ENCODE measurements around the gene TRPM3. TPM values are rescaled to one million over a fixed set of nuclear protein-coding genes. Genes with fewer than 3 reads are reported as not detected.

Gene TRPM3
- total and polyA plus RNA-seq, 9 of the 15 experiments (the other 6 are each of a cell fraction or from before 2014, with no cell fraction given) = 0.04 TPM; not detected in 8

- no peak overlapping the region for H2AFZ ChIP-seq (ENCODE audit: low read depth, low read length)
- H3K4me1 ChIP-seq (replicated peaks in 1 of 2; ENCODE audit: control insufficient read depth in 2 of 2, insufficient read depth in 2 of 2, low read length in 2 of 2) = peaks cover 0 to 4% of the 10 kb centered on the region in 2 experiments; a peak in 2 of 5 replicates
- H4K20me1 ChIP-seq (replicated peaks; ENCODE audit: control insufficient read depth, insufficient read depth, low read length) = no peaks in the 10 kb centered on the region
- H3K27ac ChIP-seq (ENCODE audit: extremely low read depth, low read depth, low read length) = no peak overlapping the region
- intact Hi-C loops (cut with micrococcal nuclease) = no loop called here
- H3K9me1 ChIP-seq (ENCODE audit: control insufficient read depth, insufficient read depth, low read length) = no peaks in the 10 kb centered on the region
- H3K27me3 ChIP-seq (ENCODE audit: control insufficient read depth in 2 of 2, insufficient read depth in 2 of 2, low read length in 2 of 2) = peaks cover 0 to 18% of the 10 kb centered on the region in 2 experiments; a peak in 3 of 5 replicates
- no TSS peak for BruUV-seq (replicated peaks)
- FAIRE-seq = no peak
- no peak for DNase-seq (ENCODE audit: extremely low read depth in 1 of 4, low spot score in 3 of 4)
- H3K79me2 ChIP-seq (ENCODE audit: control insufficient read depth, insufficient read depth, low read length) = no peaks in the 10 kb centered on the region
- ChIA-PET POLR2A (no interaction called here), CTCF (ENCODE audit: low intra/inter-chr PET ratio) (no interaction called here)
- no peaks in the 10 kb centered on the region for H3K9me3 ChIP-seq (replicated peaks; ENCODE audit: control insufficient read depth, insufficient read depth, low read depth, low read length)
- no peak for TF ChIP-seq GTF3C2 (IDR thresholded peaks at IDR 0.05; ENCODE audit: borderline replicate concordance, extremely low read depth, insufficient read length)
- TF ChIP-seq POLR2G (IDR thresholded peaks at IDR 0.05; ENCODE audit: low read depth, low read length) = no peak
- TF ChIP-seq ATF2 (CRISPR knock-in tag; IDR thresholded peaks at IDR 0.05) = no peak
- TF ChIP-seq ZNF586 (CRISPR knock-in tag; conservative IDR thresholded peaks at IDR 0.05) = no peak
- TF ChIP-seq ZNF785 (CRISPR knock-in tag; IDR thresholded peaks at IDR 0.05) = no peak
- TF ChIP-seq HLTF (IDR thresholded peaks at IDR 0.05) = no peak
- TF ChIP-seq RCOR1 (IDR thresholded peaks at IDR 0.05; ENCODE audit: borderline replicate concordance in 1 of 2, low read depth in 2 of 2, low read length in 2 of 2) = no peak
- no peak for TF ChIP-seq RFX5 (IDR thresholded peaks at IDR 0.05; ENCODE audit: low read depth, low read length)
- no peak for TF ChIP-seq SMAD2 (IDR thresholded peaks at IDR 0.05; ENCODE audit: low read depth, low read length)
- TF ChIP-seq ZSCAN29 (IDR thresholded peaks at IDR 0.05) = no peak
- TF ChIP-seq SP1 (CRISPR knock-in tag; IDR thresholded peaks at IDR 0.05) = no peak
- no peak overlapping the region for H3K4me3 ChIP-seq
- no peak overlapping the region for H3K9ac ChIP-seq (ENCODE audit: insufficient read depth in 1 of 2, low read depth in 2 of 2, low read length in 2 of 2)
- in situ Hi-C loops (cut with MboI) = no loop called here
- no peak overlapping the region for H3K4me2 ChIP-seq (ENCODE audit: insufficient read depth, low read length)
- ATAC-seq = no peak
- 16% methylated on average over 5 of the region's 5 CpGs for WGBS (ENCODE audit: insufficient coverage, low coverage, missing lambda C conversion rate)
- no peaks in the 10 kb centered on the region for H3K36me3 ChIP-seq (ENCODE audit: control insufficient read depth, insufficient read depth, low read length)
Observed at GRCh38 chr9:70533492-70533891, 587.9 kb downstream of the TRPM3 start.

Measured in K562 (cell line).